Body of pancreas (tissue), 4 donors: Measurements from ENCODE around the gene KIF17. TPM values are rescaled to one million over a fixed set of nuclear protein-coding genes. Genes with fewer than 3 reads are reported as not detected.
A peak's percentile ranks its signal among the peaks of the same experiment; 100 is the strongest.

Source experiments
- ATAC-seq: fragments of 150-250 bp; one replicate; pipeline ENCODE4 v1.9.1; 2016
- DNase-seq, 4 donors: peaks; one replicate each; pipeline ENCODE4 v3.0.0-alpha.2; 2019
- H3K27ac ChIP-seq, 4 donors: fragments of 200-600 bp; sonication (generic); 1 replicate in 3 of 4; 2 replicates in 1 of 4; pipeline versions ENCODE4 v1.5.1 to v1.6.1; 2016 to 2019; ENCODE audit warnings: mild to moderate bottlenecking in 1 of 4, mixed read lengths in 1 of 4, moderate library complexity in 1 of 4
- H3K27me3 ChIP-seq, 2 donors: fragments of 200-600 bp; sonication (generic); one replicate each; pipeline ENCODE4 v1.6.0; 2016; ENCODE audit warnings: mild to moderate bottlenecking in 1 of 2
- H3K36me3 ChIP-seq, 2 donors: fragments of 200-600 bp; sonication (generic); replicated peaks in 1 of 2; 2 replicates each; pipeline ENCODE4 v1.5.1; 2016; ENCODE audit warnings: low read depth in 2 of 2; ENCODE audit not compliant: insufficient read depth in 1 of 2
- H3K4me1 ChIP-seq: fragments of 200-600 bp; sonication (generic); one replicate; pipeline ENCODE4 v1.6.0; 2016
- H3K4me3 ChIP-seq, 2 donors: fragments of 200-600 bp; sonication (generic); 1 replicate in 1 of 2; 2 replicates in 1 of 2; pipeline ENCODE4 v1.5.1; 2016 to 2019
- H3K9me3 ChIP-seq, 3 donors: fragments of 200-600 bp; sonication (generic); 1 replicate in 2 of 3; 2 replicates in 1 of 3; pipeline ENCODE4 v1.5.1; 2016
- POLR2A ChIP-seq, 3 donors: fragments of 450-650 bp; IDR thresholded peaks; one replicate each; pipeline ENCODE4 v1.6.1; 2016; ENCODE audit warnings: antibody characterized with exemption in 3 of 3, mild to moderate bottlenecking in 2 of 3
- WGBS, 2 donors: methylation state at CpG; one replicate each; pipeline ENCODE4 v1.1.5; 2017; 5-methylcytosine and 5-hydroxymethylcytosine counted together
- intact Hi-C: fragments of 100-400 bp; cut with DNase I; formaldehyde crosslinking; loops from one replicate; pipeline ENCODE4 v1.15.1; 2023
- total RNA-seq, 2 donors: library from RNA; depleted of rRNA; stranded (reverse); fragments of >200 nt; gene quantifications; one replicate each; pipeline ENCODE4 v1.1.0, GENCODE V29; 2016
- TF ChIP-seq, protein P1 (sequence below), 7 experiments: fragments of 450-650 bp in 4 of 7; fragments of 200-600 bp in 3 of 7; sonication (generic) in 3 of 7; IDR thresholded peaks; one replicate each; pipeline ENCODE4 v1.5.1; 2016 to 2019; ENCODE audit warnings: antibody characterized with exemption in 7 of 7

KIF17 gene
- total RNA-seq, 2 donors from 2014 or later, result 1.8 TPM; not detected in 1

DNA sequence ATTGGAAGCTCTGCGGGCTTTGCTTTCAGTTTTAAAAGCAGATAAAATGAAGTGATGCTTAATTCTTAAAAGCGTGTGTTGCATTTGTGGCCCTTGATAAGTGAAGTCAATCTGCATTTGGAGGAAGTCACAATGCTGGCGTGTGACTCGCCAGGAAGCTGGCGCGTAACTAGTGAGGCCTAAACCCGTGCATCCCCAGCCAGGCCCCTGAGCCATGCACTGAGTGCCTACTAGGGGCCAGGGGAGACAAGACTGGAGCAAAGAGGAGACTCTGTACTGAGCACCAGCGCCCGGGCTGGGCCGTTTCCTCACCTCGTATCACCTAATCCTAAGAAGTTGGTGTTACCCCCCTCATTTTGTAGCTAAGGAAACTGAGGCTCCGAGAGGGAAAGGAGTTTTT, 52.1 kb downstream of the KIF17 start:
- no peaks in the 10 kb centered on the region for H3K36me3 ChIP-seq
- H3K9me3 ChIP-seq, result no peaks in the 10 kb centered on the region
- ATAC-seq (no peak), DNase-seq (no peak)
- TF ChIP-seq POLR2A (IDR thresholded peaks at IDR 0.05), result no peak
- TF ChIP-seq, protein P1, sequence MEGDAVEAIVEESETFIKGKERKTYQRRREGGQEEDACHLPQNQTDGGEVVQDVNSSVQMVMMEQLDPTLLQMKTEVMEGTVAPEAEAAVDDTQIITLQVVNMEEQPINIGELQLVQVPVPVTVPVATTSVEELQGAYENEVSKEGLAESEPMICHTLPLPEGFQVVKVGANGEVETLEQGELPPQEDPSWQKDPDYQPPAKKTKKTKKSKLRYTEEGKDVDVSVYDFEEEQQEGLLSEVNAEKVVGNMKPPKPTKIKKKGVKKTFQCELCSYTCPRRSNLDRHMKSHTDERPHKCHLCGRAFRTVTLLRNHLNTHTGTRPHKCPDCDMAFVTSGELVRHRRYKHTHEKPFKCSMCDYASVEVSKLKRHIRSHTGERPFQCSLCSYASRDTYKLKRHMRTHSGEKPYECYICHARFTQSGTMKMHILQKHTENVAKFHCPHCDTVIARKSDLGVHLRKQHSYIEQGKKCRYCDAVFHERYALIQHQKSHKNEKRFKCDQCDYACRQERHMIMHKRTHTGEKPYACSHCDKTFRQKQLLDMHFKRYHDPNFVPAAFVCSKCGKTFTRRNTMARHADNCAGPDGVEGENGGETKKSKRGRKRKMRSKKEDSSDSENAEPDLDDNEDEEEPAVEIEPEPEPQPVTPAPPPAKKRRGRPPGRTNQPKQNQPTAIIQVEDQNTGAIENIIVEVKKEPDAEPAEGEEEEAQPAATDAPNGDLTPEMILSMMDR (IDR thresholded peaks at IDR 0.05), result no peak
- no peaks in the 10 kb centered on the region for H3K27me3 ChIP-seq
- H3K27ac ChIP-seq, result no peak overlapping the region
- H3K4me3 ChIP-seq, result no peak overlapping the region
- 81 to 82% methylated on average over 12 of the region's 12 CpGs for WGBS, 2 donors
- intact Hi-C loops, result no loop called here
- peaks cover 8% of the 10 kb centered on the region for H3K4me1 ChIP-seq

- Histone ChIP-seq H3K27ac (no peak overlapping the region), H3K36me3 (no peaks in the 10 kb centered on the region), H3K4me1 (peaks cover 23% of the 10 kb centered on the region), H3K9me3 (no peaks in the 10 kb centered on the region), H3K27me3 (no peaks in the 10 kb centered on the region), H3K4me3 (no peak overlapping the region)
- 64 to 68% methylated on average over 6 to 11 of the region's 12 CpGs for WGBS, 2 donors
- DNase-seq, result no peak
- ATAC-seq, result no peak
- no peak for TF ChIP-seq POLR2A (IDR thresholded peaks at IDR 0.05)
- TF ChIP-seq, protein P1 (IDR thresholded peaks at IDR 0.05), result no peak
- intact Hi-C loops, result no loop called here
Observed at GRCh38 chr1:20663969-20664715, 53.7 kb downstream of the KIF17 start.

GRCh38 chr1:20663365-20663764, 54.4 kb downstream of the KIF17 start:
- Histone ChIP-seq H3K27ac (no peak overlapping the region), H3K27me3 (no peaks in the 10 kb centered on the region), H3K9me3 (no peaks in the 10 kb centered on the region), H3K4me3 (no peak overlapping the region), H3K36me3 (no peaks in the 10 kb centered on the region), H3K4me1 (peaks cover 31% of the 10 kb centered on the region)
- DNase-seq (no peak), ATAC-seq (no peak)
- no peak for TF ChIP-seq POLR2A (IDR thresholded peaks at IDR 0.05)
- TF ChIP-seq, protein P1 (IDR thresholded peaks at IDR 0.05), result no peak
- intact Hi-C loops, result no loop called here
- 90 to 100% methylated on average over 1 of the region's 1 CpG for WGBS, 2 donors

DNA sequence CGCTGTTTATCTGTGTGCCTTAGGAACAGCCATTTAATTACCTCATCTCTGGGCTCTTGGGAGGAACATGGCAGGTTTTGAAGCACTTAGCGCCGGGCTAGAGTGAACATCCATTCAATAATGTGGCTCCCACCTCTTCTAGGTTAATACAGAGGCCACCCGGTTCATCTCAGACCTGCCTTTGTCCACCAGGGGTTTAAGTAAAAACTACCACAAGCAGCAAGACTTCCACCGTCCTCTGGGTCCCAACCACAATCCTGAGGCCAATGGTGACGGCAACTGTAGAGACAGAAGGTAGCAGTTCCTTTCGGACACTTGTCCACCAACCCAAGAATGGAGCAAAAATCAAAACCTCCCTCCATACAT, 55.7 kb downstream of the KIF17 start:
- no peak for DNase-seq
- intact Hi-C loops, result no loop called here
- 51 to 53% methylated on average over 6 to 7 of the region's 7 CpGs for WGBS, 2 donors
- Histone ChIP-seq H3K4me3 (peak overlapping the region in 1 of 2 donors; percentile 66), H3K4me1 (peaks cover 39% of the 10 kb centered on the region), H3K9me3 (no peaks in the 10 kb centered on the region), H3K27me3 (no peaks in the 10 kb centered on the region), H3K36me3 (no peaks in the 10 kb centered on the region), H3K27ac (peak overlapping the region; percentile 61 to 84 (median 80))
- no peak for ATAC-seq
- TF ChIP-seq POLR2A (IDR thresholded peaks at IDR 0.05), result no peak
- TF ChIP-seq, protein P1 (IDR thresholded peaks at IDR 0.05), result no peak
